Peyer's patch (tissue), 4 donors: ENCODE results near the gene CLCNKA.

ENCODE experiments used
- POLR2A ChIP-seq, 2 donors: fragments of 450-650 bp; IDR thresholded peaks; one replicate each; pipeline ENCODE4 v1.5.1; 2017; ENCODE audit warnings: antibody characterized with exemption in 2 of 2, mild to moderate bottlenecking in 2 of 2, moderate library complexity in 2 of 2
- TF ChIP-seq, protein P1 (sequence below), 6 experiments: fragments of 450-650 bp in 4 of 6; fragments of 200-600 bp in 2 of 6; sonication (generic) in 1 of 6; IDR thresholded peaks; one replicate each; pipeline ENCODE4 v1.5.1; 2017 to 2019; ENCODE audit warnings: antibody characterized with exemption in 6 of 6, mild to moderate bottlenecking in 3 of 6, moderate library complexity in 1 of 6

DNA sequence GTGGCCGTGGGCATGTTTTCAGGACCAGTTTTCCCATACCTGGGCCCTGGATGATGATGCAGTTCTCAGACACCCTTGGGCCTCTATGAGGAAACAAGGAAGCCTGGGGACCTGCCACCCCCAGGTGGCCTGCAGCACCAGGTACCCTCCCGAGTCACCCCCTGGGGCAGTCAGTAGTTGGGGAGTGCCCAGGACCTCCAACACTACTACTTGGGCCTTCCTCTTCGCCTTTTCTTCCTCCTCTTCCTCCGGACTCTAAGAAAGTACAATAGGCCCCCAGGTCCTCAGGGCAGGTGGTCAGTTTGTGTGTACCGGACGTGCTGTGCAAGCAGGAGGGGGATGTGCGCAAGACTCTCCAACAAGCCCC is 29.7 kb upstream of the CLCNKA start:
- TF ChIP-seq, protein P1, sequence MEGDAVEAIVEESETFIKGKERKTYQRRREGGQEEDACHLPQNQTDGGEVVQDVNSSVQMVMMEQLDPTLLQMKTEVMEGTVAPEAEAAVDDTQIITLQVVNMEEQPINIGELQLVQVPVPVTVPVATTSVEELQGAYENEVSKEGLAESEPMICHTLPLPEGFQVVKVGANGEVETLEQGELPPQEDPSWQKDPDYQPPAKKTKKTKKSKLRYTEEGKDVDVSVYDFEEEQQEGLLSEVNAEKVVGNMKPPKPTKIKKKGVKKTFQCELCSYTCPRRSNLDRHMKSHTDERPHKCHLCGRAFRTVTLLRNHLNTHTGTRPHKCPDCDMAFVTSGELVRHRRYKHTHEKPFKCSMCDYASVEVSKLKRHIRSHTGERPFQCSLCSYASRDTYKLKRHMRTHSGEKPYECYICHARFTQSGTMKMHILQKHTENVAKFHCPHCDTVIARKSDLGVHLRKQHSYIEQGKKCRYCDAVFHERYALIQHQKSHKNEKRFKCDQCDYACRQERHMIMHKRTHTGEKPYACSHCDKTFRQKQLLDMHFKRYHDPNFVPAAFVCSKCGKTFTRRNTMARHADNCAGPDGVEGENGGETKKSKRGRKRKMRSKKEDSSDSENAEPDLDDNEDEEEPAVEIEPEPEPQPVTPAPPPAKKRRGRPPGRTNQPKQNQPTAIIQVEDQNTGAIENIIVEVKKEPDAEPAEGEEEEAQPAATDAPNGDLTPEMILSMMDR (IDR thresholded peaks at IDR 0.05) = no peak
- no peak for TF ChIP-seq POLR2A (IDR thresholded peaks at IDR 0.05)
